GM19328 (cell line): ENCODE measurements around the gene OR7C2.

Experiments used
- ATAC-seq: cut with Tn5 transposase; IDR thresholded peaks from one replicate; pipeline ENCODE4 v1.9.1; 2021; ENCODE audit warnings: mild to moderate bottlenecking, moderate library complexity; ENCODE audit not compliant: unreplicated experiment

The OR7C2 gene

DNA sequence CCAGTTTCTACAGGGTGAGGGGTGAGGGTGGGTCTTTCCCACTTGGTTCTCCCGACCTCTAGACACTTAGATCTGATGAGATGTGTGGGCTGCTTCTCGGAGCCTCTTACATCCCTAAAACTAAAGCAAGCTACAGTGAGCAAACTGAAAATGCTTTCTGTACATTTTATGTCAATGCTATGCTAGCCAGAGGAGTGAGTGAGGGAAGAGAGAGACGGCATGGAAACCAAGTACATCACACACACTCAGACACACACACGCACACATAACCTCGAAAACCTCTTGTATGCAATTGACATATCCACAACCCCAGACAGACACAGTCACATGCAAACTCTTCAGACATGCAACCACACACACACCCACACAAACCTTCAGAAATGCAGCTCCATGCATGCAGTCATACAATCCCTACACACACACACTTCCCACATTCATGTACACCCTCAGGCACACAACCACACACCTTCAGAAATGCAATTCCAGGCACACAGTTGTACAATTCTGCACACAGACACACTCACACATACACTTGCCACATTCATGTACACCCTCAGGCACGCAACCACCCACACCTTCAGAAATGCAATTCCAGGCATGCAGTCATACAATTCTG, 37.0 kb downstream of the OR7C2 start:
- no peak for ATAC-seq

DNA sequence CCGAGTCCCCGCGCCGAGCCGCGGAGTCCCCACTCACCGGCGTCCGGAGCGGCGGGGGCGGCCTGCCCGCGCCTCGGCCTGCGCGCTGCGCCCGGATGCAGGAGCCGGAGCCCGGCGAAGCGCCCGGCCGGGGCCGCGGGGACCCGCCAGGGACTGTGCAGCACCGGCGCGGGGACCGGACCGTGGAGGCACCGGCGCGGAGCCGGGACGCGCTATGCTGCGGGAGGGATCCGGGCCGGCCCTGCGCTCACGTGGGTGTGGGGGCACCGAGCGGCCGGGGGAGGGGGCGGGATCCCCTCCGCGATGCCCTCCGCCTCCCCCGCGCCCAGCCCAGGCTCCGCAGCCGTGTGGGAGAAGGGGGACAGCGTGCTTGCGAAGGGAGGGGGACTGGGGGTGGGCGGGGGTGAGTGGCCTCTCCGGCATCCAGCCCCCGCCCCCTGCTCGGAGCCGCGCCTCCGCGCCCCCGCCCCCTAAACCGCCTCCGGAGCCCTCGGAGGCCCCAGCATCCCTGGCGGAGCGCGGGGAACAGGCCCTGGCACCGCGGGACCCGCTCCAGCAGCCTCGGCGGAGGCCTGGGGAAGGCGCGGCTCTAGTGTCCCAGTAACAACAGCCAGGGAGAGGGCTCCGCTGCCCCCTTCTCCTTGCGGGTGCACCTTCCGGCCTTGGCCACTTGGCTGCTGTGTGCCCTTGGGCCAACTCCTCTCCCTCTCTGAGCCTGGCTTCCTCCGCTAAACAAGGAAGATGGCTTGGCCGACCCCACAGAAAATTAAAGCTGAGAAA, 38.4 kb downstream of the OR7C2 start, which contains the start of gene SLC1A6:
Gene SLC1A6, minus strand, starts transcription at position 389 of the 780 bp plus-strand sequence. CDS start 6,954 bp downstream, outside the sequence.
- ATAC-seq, result no peak

DNA sequence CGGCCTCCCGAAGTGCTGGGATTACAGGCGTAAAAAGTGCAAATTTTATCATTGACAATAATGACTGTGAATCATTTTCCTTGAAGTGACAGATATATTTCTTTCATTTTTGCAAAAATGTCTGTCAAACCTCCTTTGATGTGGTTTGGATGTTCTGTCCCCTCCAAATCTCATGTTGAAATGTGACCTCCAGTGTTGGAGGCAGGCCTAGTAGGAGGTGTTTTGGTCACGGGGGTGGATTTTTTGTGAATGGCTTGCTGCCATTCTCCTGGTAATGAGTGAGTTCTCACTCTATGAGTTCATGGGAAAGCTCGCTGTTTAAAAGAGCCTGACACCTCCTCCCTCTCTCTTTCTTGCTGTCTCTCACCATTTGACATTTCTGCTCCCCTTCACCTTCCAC, 43.8 kb downstream of the OR7C2 start:
- no peak for ATAC-seq
